HG03558 (cell line): ENCODE data around the gene COL4A1.

ENCODE experiments used
- ATAC-seq: cut with Tn5 transposase; IDR thresholded peaks from one replicate; pipeline ENCODE4 v1.9.1; 2021; ENCODE audit warnings: moderate number of reproducible peaks; ENCODE audit not compliant: unreplicated experiment; ENCODE audit errors: extremely low read depth

The COL4A1 gene

GRCh38 chr13:110297766-110298504 is 9.0 kb downstream of the COL4A1 start:
- no peak for ATAC-seq

- ATAC-seq = no peak
These were observed 9.9 kb downstream of the COL4A1 start for GRCh38 chr13:110297011-110297410.

GRCh38 chr13:110294622-110295021 is 12.3 kb downstream of the COL4A1 start:
- no peak for ATAC-seq

DNA sequence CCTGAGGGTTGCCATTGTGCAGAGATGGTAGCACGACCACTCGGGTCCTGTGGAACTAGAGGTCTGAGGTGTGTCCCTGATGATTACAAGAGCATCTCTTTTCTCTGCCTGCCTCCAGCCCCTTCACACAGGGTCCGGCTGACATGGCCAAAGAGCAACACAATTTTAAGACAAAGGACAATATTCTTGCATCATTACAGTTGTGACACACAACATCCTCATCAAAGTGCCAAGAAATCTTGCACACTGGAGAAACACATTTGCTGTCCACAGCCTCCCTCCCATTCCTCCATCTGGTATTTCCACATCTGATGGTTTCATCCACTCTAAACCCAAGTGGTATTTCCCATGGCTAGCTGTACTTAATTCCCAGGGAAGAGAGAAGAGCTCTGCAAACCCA is 12.8 kb downstream of the COL4A1 start:
- ATAC-seq = no peak

DNA sequence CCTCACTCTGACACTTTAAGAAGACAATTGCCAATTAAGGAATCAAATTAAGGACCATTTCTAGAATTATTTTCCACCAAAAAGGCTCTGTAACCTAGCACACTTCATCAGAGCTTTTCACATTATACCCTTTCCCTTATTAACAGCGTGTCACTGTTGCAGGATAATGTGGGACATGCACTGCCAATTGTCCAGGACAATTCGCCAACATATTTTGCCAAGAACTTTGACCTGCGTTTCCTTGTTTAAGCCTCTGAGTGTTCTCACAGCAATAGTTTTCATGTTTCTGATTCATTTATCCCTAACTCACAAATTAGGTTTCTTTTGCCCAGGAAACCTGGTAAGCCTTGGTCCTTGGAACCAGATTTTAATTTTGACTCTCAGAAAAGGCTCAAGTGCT is 13.3 kb downstream of the COL4A1 start:
- no peak for ATAC-seq

- ATAC-seq = no peak
These were observed 13.9 kb downstream of the COL4A1 start for GRCh38 chr13:110293037-110293436.

DNA sequence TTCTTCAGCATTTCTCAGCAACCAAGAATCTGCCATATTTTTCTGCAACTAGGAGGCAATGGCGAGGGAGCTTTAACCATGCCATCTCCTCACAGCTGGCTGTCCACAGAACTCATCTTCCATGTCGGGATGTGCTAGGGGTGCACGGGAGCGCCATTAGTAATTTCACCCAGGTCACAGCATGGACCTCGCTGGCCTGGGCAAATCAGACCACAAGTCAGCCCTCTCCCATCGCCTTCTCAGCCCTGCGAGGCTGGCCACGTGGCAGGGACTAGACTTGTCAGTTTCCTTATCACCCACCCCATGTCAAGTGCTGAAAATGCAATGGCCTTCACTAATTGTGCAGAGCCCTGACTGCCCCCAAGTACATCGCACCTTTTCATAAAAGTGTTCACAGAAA is 15.7 kb downstream of the COL4A1 start:
- ATAC-seq = no peak

DNA sequence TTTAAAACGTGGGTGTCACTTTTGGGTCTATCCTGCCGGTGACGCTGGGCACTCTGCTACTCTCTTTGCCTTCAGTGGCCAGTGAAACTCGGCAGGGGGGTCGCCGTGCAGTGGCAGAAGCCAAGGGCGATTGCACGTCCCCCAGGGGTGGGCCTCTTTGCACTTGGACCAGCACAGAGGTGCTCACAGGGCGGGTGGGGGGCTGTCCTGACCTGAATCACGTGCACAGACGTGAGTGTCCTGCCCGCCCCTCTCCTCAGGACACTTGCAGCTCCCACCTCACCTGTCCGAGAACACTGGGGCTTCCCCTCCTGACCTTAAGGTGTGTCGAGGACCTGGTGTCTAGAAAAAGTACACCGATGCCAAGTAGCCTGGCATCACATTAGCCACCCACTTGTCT is 16.1 kb downstream of the COL4A1 start:
- no peak for ATAC-seq

GRCh38 chr13:110290153-110290552 is 16.8 kb downstream of the COL4A1 start:
- ATAC-seq = no peak

DNA sequence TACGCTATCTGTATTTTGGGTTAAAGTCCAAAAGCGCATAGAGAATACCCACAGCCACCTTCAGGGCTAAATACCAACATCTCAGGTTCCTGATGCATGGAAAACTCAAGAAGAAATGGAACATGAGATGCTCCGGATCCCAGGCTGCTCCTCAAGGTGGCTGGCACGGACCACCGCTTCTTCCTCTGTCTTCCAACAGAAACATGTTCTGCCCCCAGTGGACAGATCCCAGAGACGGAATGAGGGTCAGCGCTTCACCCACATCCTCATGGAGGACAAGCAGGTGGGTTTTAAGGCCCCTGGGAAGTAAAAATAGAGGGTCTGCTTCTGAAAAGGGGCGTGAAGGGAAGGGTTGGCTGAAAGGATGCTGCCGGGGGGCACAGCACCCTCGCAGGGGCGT is 17.3 kb downstream of the COL4A1 start:
- ATAC-seq = no peak

GRCh38 chr13:110289174-110289573 is 17.8 kb downstream of the COL4A1 start:
- no peak for ATAC-seq

- ATAC-seq = no peak
These were observed 19.8 kb downstream of the COL4A1 start for GRCh38 chr13:110286833-110287819.

DNA sequence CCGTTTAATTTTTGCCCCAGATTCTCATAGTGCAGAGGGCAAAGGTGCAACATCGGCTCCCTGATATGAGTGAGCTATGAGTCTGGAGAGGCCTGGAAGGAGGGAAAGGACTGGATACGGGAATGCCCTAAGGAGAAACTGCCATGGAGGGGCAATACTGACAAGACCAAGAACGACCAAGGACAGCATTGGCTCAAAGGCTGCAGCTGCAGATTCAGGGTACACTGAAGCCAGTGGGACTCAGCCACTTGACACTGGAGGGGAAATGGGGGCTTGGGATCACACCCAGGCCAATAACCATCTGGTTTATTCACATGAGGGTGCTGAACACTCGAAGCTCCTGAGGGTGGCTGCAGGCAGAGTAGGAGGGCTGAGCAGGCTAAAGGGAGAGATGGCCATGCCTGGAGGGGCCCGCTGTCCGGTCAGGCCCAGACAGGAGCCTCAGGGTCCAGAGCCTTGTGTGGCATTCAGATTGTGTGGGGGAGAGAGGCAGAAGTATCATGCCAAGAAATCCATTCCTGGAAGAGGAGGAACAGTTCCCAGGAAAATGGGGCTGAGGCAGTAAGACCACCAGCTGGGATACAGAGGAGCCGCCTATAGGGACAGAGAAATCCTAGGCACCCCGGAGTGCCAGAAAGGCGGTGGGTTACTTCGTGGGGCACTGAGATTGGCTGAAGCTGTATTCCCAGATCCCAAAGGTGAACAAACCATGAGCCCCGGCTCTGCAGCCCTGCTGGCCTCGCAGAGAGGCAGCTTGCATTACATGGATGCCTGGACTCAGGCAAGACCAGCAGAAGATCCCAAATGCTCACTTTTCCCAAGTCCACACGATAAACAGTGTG is 20.7 kb downstream of the COL4A1 start:
- no peak for ATAC-seq

DNA sequence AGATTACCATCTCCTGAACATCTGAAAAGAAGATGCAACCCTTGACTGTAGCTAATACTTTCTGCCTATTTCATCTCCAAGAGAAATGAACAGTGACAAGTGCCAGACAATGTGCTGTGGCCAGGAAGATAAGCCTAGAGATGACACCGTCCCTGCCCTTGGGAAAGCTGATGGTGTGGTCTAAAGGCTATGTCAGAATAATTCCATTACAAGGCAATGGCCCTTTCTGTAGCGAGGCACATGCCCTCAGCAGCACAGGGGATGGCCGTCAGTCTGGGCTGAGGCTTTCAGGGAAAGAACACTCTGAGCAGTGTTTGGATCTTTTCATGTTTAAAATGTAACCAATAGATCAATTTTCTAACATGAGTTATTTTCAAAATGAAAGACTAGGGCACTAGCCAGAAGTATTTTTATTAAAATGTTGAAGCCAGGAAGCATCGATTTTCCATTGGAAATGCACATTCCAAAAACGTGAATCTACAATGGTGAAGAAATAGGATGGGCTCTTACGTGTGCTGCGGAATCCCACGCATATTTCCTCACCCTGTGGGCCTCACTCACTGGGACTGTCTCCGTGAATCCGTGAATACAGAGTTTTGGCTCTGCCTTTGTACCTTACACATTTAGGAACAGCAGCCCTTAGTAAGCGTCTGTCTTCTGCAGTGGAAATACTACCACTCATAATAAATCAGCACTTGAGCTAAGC is 22.0 kb downstream of the COL4A1 start:
- ATAC-seq = no peak

- ATAC-seq = no peak
These were observed 23.0 kb downstream of the COL4A1 start for GRCh38 chr13:110283736-110284517.

DNA sequence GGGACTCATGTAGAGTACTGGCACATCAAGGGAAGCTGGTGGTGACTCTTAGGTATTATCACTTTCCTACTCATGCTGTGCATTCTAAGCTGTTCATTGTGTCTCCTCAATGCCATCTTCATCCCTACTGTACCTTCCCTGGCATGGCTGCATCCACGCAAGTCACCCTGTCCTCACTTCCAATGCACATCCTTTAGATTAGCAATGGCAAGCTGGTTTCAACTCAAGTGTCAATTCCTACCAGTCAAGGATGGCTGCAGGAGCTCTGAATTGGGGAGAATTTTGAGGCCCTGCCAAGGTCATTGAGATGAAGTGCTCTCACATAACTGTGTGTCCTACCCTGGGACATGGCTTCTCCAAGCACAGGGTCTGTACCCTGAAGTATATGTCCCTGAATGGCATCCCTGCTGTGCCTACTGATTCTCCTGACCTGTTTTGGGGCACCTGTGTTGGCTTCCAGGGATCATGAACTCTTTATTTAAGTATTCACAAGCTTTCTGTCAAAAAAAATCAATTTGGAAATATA is 24.6 kb downstream of the COL4A1 start:
- ATAC-seq = no peak

DNA sequence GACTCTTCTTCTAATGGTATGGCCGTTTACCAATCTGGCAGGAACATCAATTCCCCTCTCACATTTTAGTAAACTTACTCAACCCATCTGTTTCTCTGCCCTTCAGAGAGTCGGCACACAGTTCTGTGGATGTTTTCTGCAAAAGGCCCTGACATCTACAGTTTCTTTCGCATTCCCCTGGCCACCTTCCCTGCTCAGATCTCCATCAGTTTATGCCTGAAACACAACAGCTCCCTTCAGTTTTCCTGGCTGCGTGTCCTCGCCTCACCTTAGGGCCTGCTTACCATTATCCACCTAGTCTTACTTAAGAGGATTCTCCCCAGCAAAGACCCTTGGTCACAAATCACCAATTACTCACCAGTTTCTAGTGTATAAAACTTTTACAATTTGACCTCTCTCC is 25.2 kb downstream of the COL4A1 start:
- ATAC-seq = no peak

DNA sequence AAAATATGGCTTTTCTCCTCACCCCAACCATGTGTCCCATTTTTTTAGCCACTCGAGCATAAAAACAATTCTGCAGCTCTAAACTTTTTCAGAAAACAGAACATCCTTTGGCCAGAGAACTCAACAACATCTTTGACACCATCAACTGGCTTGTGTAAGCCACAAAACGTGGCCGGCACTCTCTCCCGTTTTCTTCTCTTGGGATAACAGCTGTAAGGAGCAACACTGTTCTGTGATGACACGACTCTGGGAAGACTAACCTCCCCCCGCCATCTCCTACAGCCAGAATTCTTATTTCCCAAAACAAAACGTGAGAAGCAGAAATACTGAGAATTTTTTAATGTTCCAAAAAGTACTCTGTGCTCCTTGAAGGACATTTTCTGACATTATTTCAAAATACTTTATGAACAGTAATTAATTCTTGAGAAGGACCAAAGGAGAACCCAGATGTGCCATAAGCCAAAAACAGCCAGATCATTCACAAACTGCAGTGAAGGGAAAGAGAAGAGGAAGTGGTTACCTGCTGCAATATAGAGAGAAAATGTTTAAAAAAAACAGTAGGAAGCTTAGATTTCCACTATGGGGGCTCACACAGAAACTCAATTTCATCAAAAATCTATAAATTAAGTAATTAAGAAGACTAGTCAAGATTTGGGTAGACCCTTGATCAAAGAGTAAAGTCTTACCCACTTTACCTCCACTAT is 25.8 kb downstream of the COL4A1 start:
- ATAC-seq = no peak
